K562 (cell line): Measurements from ENCODE around the gene TNFAIP8L2. TPM values are rescaled to one million over a fixed set of nuclear protein-coding genes. Genes with fewer than 3 reads are reported as not detected.

ENCODE experiments used
- ATF1 ChIP-seq, 2 experiments: fragments of 450-650 bp in 1 of 2; IDR thresholded peaks; 2 replicates each; pipeline ENCODE4 v1.6.1; 2016; ENCODE audit warnings: missing compliant biosample characterization in 1 of 2, missing genetic modification characterization in 1 of 2
- CBX3 ChIP-seq, 2 experiments: IDR thresholded peaks; 1 replicate in 1 of 2; 2 replicates in 1 of 2; pipeline ENCODE4 v1.6.1; 2012; ENCODE audit warnings: inconsistent platforms in 2 of 2, low read length in 2 of 2, borderline replicate concordance in 1 of 2, control low read depth in 1 of 2
- CCAR2 ChIP-seq: fragments of 200-400 bp; formaldehyde crosslinking; IDR thresholded peaks from 2 replicates; pipeline ENCODE4 v1.6.1; 2017; ENCODE audit warnings: mild to moderate bottlenecking, low read depth, low read length
- ETV5 ChIP-seq: sonication (generic); formaldehyde crosslinking; IDR thresholded peaks from 2 replicates; pipeline ENCODE4 v1.4.0; 2020; ENCODE audit warnings: low read depth, mild to moderate bottlenecking, missing genetic modification reagents
- GABPB2 ChIP-seq: fragments of 250-450 bp; sonication (Bioruptor Pico); conservative IDR thresholded peaks from 2 replicates; pipeline ENCODE4 v1.5.1; 2021; ENCODE audit warnings: mild to moderate bottlenecking
- GATAD2B ChIP-seq: fragments of 450-650 bp; IDR thresholded peaks from 2 replicates; pipeline ENCODE4 v1.6.1; 2017; ENCODE audit warnings: mild to moderate bottlenecking, borderline replicate concordance
- HIVEP1 ChIP-seq: fragments of 250-450 bp; sonication (Bioruptor Pico); IDR thresholded peaks from 2 replicates; pipeline ENCODE4 v1.4.0; 2020; ENCODE audit warnings: mild to moderate bottlenecking
- IFI16 ChIP-seq: fragments of 250-450 bp; sonication (Bioruptor Pico); IDR thresholded peaks from 2 replicates; pipeline ENCODE4 v2.1.2; 2022; ENCODE audit warnings: mild to moderate bottlenecking, inconsistent platforms
- KHSRP ChIP-seq: fragments of 450-650 bp; IDR thresholded peaks from 2 replicates; pipeline ENCODE4 v1.6.1; 2017
- MIER1 ChIP-seq: fragments of 450-650 bp; IDR thresholded peaks from 2 replicates; pipeline ENCODE4 v1.6.1; 2016; ENCODE audit warnings: antibody characterized with exemption, mild to moderate bottlenecking, low read depth
- PML ChIP-seq: IDR thresholded peaks from 2 replicates; pipeline ENCODE4 v1.6.1; 2012; ENCODE audit warnings: low read length, inconsistent platforms
- RCOR1 ChIP-seq, 2 experiments: IDR thresholded peaks; 2 replicates each; pipeline ENCODE4 v1.6.1; 2012; ENCODE audit warnings: low read depth in 2 of 2, low read length in 2 of 2, borderline replicate concordance in 1 of 2, improper control_type of control experiment in 1 of 2
- TAF1 ChIP-seq: IDR thresholded peaks from 2 replicates; pipeline ENCODE4 v1.6.1; 2011; ENCODE audit warnings: mild to moderate bottlenecking, low read length, moderate library complexity; ENCODE audit not compliant: insufficient read depth, control insufficient read depth, severe bottlenecking; ENCODE audit errors: extremely low read depth
- ZBTB8A ChIP-seq: fragments of 450-650 bp; IDR thresholded peaks from 2 replicates; pipeline ENCODE4 v1.6.1; 2018; ENCODE audit warnings: mild to moderate bottlenecking, moderate library complexity; ENCODE audit not compliant: partially characterized antibody
- ZNF282 ChIP-seq: sonication (generic); formaldehyde crosslinking; IDR thresholded peaks from 2 replicates; pipeline ENCODE4 v1.8.1; 2023; ENCODE audit warnings: missing genetic modification reagents
- ZNF584 ChIP-seq: fragments of 200-800 bp; sonication (Bioruptor generic); IDR thresholded peaks from 2 replicates; pipeline ENCODE4 v1.6.1; 2016; ENCODE audit warnings: low read depth, mild to moderate bottlenecking, missing genetic modification characterization, missing compliant biosample characterization
- polyA plus RNA-seq, 8 experiments: library from polyadenylated mRNA; depleted of rRNA in 4 of 8; stranded (reverse) in 5 of 8; unstranded in 3 of 8; fragments of >200 nt; fragmentation: Nextera tagmentation in 2 of 8; fragmentation: Illumina TruSeq in 1 of 8; extraction: Ambion mirVana in 2 of 8; extraction: Trizol in 1 of 8; gene quantifications; 2 replicates each; pipeline versions ENCODE4 v1.2.1 to v1.2.3, GENCODE V29; 2011 to 2014; ENCODE audit warnings: inconsistent platforms in 1 of 8, missing spikeins in 1 of 8
- total RNA-seq, 7 experiments: library from RNA; depleted of rRNA in 6 of 7; stranded (reverse); fragments of >200 nt in 6 of 7; fragmentation: Illumina TruSeq in 2 of 7; extraction: Trizol in 2 of 7; gene quantifications; 2 replicates each; pipeline versions ENCODE4 v1.2.1 to v1.2.3, GENCODE V29; 2011 to 2021; ENCODE audit warnings: low replicate concordance in 1 of 7
- TF ChIP-seq, protein P1 (sequence below): fragments of 450-650 bp; IDR thresholded peaks from 2 replicates; pipeline ENCODE4 v1.6.1; 2016; ENCODE audit warnings: low read depth
- TF ChIP-seq, protein P2 (sequence below): fragments of 450-650 bp; IDR thresholded peaks from one replicate; pipeline ENCODE4 v1.6.1; 2018; ENCODE audit warnings: mild to moderate bottlenecking, moderate library complexity; ENCODE audit not compliant: partially characterized antibody

The TNFAIP8L2 gene
- total and polyA plus RNA-seq, 9 of the 15 experiments (the other 6 are each of a cell fraction or from before 2014, with no cell fraction given): 0.05 to 1.7 (median 0.52) TPM

DNA sequence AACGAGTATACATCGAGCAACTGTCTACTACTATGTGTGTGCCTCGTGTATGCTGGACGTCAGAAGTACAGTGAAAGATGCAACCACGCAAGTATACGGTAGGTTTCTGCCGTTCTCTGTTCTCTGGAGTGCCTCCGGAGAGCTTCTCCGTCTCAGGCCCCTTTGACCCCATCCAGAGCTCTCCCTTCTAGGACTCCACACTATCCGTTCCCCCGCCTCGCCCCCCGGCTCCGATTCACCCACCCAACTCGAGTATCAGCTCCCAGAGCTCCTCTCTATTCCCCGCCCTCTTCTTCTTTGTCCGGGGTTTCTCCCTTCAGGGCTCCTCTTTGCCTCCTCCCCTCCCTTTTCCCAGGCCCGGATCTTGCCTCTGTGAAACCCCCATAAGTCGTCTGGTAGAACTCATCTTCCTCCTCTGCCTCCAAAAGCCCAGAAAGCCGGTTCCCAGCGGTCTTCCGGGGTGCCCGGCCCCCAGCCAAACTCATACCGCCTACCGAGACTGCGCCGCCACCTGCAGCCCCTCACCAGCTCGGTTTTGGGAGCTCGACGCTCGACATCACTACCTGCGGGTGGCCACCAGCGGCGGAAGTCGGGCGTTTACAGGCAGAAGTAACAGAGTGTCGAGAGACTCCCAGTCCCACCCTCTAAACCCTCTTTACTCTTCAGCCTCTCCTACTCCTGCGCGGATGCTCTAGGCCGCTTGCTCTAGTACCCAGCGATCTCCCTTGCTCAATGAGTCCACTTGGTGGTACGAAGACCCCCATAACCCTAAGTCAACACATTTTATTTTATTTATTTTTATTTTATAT lies 33.4 kb downstream of the TNFAIP8L2 start, which contains the start of gene VPS72 (continued):
- TF ChIP-seq ETV5 (peak; percentile 85), CBX3 (IDR thresholded peaks at IDR 0.05; ENCODE audit: borderline replicate concordance in 1 of 2, low read length in 2 of 2) (peak in 1 of 2 experiments; percentile 70; a peak in 1 of 3 replicates), ZBTB8A (no peak), ZNF282 (CRISPR knock-in tag) (no peak), RCOR1 (IDR thresholded peaks at IDR 0.05; ENCODE audit: borderline replicate concordance in 1 of 2, low read depth in 2 of 2, low read length in 2 of 2) (peak in 1 of 2 experiments; percentile 72; a peak in 2 of 4 replicates), GATAD2B (peak; percentile 71; the same call in 1 of the 2 replicates), ZNF584 (CRISPR knock-in tag) (no peak), TAF1 (peak; percentile 94), IFI16 (no peak), HIVEP1 (CRISPR knock-in tag) (no peak), CCAR2 (no peak), PML (peak; percentile 79; the same call in 1 of the 2 replicates), ATF1 (CRISPR knock-in tag; IDR thresholded peaks at IDR 0.05) (no peak), ATF1 (tag; IDR thresholded peaks at IDR 0.05) (peak; percentile 56; the same call in 1 of the 2 replicates), MIER1 (no peak), GABPB2 (no peak), KHSRP (no peak)
- TF ChIP-seq, protein P1, sequence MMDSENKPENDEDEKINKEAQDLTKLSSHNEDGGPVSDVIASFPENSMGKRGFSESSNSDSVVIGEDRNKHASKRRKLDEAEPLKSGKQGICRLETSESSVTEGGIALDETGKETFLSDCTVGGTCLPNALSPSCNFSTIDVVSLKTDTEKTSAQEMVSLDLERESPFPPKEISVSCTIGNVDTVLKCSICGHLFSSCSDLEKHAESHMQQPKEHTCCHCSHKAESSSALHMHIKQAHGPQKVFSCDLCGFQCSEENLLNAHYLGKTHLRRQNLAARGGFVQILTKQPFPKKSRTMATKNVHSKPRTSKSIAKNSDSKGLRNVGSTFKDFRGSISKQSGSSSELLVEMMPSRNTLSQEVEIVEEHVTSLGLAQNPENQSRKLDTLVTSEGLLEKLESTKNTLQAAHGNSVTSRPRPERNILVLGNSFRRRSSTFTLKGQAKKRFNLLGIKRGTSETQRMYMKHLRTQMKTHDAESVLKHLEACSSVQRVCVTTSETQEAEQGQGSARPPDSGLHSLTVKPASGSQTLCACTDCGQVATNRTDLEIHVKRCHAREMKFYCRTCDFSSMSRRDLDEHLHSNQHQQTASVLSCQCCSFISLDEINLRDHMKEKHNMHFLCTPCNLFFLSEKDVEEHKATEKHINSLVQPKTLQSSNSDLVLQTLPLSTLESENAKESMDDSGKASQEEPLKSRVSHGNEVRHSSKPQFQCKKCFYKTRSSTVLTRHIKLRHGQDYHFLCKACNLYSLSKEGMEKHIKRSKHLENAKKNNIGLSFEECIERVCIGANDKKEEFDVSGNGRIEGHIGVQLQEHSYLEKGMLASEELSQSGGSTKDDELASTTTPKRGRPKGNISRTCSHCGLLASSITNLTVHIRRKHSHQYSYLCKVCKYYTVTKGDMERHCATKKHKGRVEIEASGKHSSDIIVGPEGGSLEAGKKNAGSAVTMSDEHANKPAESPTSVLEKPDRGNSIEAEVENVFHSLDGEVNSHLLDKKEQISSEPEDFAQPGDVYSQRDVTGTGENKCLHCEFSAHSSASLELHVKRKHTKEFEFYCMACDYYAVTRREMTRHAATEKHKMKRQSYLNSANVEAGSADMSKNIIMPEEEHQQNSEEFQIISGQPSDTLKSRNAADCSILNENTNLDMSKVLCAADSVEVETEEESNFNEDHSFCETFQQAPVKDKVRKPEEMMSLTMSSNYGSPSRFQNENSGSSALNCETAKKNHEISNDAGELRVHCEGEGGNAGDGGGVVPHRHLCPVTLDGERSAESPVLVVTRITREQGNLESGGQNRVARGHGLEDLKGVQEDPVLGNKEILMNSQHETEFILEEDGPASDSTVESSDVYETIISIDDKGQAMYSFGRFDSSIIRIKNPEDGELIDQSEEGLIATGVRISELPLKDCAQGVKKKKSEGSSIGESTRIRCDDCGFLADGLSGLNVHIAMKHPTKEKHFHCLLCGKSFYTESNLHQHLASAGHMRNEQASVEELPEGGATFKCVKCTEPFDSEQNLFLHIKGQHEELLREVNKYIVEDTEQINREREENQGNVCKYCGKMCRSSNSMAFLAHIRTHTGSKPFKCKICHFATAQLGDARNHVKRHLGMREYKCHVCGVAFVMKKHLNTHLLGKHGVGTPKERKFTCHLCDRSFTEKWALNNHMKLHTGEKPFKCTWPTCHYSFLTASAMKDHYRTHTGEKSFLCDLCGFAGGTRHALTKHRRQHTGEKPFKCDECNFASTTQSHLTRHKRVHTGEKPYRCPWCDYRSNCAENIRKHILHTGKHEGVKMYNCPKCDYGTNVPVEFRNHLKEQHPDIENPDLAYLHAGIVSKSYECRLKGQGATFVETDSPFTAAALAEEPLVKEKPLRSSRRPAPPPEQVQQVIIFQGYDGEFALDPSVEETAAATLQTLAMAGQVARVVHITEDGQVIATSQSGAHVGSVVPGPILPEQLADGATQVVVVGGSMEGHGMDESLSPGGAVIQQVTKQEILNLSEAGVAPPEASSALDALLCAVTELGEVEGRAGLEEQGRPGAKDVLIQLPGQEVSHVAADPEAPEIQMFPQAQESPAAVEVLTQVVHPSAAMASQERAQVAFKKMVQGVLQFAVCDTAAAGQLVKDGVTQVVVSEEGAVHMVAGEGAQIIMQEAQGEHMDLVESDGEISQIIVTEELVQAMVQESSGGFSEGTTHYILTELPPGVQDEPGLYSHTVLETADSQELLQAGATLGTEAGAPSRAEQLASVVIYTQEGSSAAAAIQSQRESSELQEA: no peak
- TF ChIP-seq, protein P2, sequence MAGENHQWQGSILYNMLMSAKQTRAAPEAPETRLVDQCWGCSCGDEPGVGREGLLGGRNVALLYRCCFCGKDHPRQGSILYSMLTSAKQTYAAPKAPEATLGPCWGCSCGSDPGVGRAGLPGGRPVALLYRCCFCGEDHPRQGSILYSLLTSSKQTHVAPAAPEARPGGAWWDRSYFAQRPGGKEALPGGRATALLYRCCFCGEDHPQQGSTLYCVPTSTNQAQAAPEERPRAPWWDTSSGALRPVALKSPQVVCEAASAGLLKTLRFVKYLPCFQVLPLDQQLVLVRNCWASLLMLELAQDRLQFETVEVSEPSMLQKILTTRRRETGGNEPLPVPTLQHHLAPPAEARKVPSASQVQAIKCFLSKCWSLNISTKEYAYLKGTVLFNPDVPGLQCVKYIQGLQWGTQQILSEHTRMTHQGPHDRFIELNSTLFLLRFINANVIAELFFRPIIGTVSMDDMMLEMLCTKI: no peak
